Measurements from ENCODE around the gene HECA.
"Not testable (repeated sequence)": the region's sequence is repeated elsewhere in the genome, so short reads cannot be mapped to it uniquely, and the experiment has no call there.

HECA gene

DNA sequence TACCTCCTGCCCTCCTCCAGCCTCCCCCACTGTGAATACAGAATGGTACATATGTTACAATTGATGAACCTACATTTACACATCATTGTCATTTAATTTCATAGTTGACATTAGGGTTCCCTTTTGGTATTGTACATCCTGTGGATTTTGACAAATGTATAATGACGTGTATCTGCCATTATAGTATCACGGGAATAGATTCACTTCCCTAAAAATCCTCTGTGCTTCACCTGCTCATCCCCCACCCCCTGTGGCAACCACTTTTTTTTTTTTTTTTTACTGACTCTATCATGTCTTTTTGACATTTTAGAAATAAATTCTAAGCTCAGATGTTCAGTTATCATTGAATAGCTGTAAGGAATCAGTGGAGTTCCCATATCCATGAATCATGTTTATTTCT lies 30.4 kb downstream of the HECA start:
- DNase-seq = no peak

DNA sequence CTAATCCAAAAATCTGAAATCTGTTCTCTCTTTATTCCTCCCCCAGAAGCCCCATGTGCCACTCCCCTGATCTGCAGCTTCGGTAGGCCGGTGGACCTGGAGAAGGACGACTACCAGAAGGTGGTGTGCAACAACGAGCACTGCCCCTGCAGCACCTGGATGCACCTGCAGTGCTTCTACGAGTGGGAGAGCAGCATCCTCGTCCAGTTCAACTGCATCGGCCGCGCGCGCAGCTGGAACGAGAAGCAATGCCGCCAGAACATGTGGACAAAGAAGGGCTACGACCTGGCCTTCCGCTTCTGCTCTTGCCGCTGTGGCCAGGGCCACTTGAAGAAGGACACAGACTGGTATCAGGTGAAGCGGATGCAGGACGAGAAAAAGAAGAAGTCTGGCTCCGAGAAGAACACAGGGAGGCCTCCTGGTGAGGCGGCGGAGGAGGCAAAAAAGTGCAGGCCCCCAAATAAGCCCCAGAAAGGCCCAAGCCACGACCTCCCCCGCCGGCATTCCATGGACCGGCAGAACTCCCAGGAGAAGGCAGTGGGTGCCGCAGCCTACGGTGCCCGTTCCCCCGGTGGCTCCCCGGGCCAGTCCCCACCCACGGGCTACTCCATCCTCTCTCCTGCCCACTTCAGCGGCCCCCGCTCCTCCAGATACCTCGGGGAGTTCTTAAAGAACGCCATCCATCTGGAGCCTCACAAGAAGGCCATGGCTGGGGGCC lies 31.5 kb downstream of the HECA start:
- no peak for DNase-seq

GRCh38 chr6:139166956-139167313 lies 32.1 kb downstream of the HECA start:
- no peak for DNase-seq

- no peak for DNase-seq
Measured at GRCh38 chr6:139172151-139172550, 37.3 kb downstream of the HECA start.

DNA sequence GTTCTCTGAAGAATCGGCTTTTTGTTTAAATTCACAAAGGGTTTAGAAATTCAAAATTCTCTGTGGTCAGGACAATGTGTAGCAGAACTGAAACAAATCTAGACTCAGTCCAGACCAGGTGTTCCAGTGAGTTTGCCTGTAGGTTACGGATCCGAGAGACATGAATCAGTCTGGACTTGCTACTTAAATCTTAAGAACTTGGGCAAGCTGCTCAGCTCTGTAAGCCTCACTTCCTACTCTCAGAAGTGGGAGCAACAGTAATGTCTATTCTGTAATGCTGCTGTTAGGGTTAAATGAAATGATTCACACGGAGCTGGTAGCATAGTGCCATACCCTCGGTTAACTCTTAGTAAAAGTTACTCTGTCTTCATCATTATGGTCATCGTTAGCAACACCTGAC lies 37.7 kb downstream of the HECA start:
- DNase-seq = peak; percentile 40

GRCh38 chr6:139173172-139173571 lies 38.3 kb downstream of the HECA start:
- DNase-seq = peak; percentile 71

- DNase-seq = peak; percentile 56
Measured at GRCh38 chr6:139173822-139174221, 38.9 kb downstream of the HECA start.

DNA sequence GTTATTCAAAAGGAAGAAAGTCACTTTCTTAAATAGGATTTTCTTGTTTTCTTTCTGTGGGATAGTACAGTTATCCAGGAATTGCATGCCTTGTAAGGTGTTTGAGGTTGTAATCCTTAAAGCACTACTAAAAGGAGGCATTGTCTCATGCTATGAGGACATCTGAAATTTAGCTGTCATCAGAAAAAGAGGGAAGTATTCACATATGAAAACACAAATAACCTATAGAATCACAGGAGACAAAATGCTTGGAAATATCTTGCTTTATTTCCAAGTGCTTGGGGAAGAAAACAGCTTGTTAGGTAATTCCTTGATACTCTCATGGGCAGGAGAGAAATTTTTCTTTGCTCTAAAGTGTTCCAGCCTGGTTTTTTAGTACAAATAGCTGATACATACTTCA lies 40.1 kb downstream of the HECA start:
- DNase-seq = no peak

DNA sequence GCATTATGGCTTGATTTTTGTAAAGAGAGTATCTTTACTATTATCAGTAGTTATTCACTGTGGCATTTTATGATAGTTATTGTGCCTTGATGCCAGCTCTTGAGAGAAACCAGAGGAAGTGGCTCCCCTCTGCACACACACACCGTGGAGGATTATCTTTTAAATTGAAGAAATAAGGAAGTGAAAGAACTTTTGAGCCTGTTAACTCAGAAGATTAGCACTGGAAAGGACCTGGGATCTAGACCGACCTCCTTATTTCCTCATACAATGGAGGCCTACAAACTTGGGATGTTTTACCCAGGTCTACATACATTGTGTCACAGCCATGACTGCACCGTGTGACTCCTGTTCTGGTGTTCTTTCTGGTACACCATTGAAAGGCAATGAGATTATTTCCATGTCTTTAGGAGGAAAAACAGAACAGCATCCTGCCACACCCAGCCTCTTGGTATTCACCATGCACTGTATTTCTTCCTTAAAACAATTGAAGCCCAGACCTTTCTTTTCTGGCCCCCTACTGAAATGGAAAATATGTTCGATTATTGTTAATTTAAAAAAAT lies 40.6 kb downstream of the HECA start:
- DNase-seq = no peak

- DNase-seq = no peak
Measured at GRCh38 chr6:139181236-139181635, 46.4 kb downstream of the HECA start.

GRCh38 chr6:139184047-139184446 lies 49.2 kb downstream of the HECA start:
- DNase-seq = no peak

- DNase-seq = peak; percentile 70
Measured at GRCh38 chr6:139184459-139184858, 49.6 kb downstream of the HECA start.

- peak; percentile 71 for DNase-seq
Measured at GRCh38 chr6:139186242-139186641, 51.4 kb downstream of the HECA start.

GRCh38 chr6:139186692-139187091 lies 51.8 kb downstream of the HECA start:
- DNase-seq = no peak

- DNase-seq = peak; percentile 37
Measured at GRCh38 chr6:139187489-139187888, 52.6 kb downstream of the HECA start.

GRCh38 chr6:139189665-139190064 lies 54.8 kb downstream of the HECA start:
- DNase-seq = no peak

DNA sequence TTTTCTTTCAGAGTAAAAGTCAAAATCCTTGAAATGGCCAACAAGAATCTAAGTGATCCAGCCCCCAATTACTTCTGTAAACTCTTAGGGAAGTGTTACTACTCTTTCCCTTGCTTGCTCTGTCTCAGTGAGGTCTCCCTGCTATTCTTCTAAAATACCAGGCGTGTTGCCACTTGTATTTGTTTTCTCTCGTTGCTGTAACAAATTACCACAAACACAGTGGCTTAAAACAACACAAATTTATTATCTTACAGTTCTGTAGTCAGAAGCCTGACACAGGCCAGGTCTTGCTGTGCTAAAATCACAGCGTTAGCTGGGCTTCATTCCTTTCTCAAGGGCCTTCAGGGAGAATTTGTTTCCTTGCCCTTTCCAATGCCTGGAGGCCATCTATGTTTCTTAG lies 59.9 kb downstream of the HECA start:
- DNase-seq = no peak

GRCh38 chr6:139198529-139199288 lies 63.8 kb downstream of the HECA start:
- DNase-seq = no peak

GRCh38 chr6:139201378-139201777 lies 66.5 kb downstream of the HECA start:
- DNase-seq = no peak

- DNase-seq = no peak
Measured at GRCh38 chr6:139204978-139205377, 70.1 kb downstream of the HECA start.

- no peak for DNase-seq
Measured at GRCh38 chr6:139205843-139206242, 71.0 kb downstream of the HECA start.

DNA sequence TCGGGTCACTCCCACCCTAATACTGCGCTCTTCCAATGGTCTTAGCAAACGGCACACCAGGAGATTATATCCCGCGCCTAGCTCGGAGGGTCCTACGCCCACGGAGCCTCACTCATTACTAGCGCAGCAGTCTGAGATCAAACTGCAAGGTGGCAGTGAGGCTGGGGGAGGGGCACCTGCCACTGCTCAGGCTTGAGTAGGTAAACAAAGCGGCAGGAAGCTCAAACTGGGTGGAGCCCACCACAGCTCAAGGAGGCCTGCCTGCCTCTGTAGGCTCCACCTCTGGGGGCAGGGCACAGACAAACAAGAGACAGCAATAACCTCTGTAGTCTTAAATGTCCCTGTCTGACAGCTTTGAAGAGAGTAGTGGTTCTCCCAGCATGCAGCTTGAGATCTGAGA lies 75.9 kb downstream of the HECA start:
- not testable (repeated sequence) for DNase-seq

DNA sequence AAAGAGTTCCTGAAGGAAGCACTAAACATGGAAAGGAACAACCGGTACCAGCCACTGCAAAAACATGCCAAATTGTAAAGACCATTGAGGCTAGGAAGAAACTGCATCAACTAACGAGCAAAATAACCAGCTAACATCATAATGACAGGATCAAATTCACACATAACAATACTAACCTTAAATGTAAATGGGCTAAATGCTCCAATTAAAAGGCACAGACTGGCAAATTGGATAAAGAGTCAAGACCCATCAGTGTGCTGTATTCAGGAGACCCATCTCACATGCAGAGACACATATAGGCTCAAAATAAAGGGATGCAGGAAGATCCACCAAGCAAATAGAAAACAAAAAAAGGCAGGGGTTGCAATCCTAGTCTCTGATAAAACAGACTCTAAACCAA lies 77.6 kb downstream of the HECA start:
- DNase-seq = not testable (repeated sequence)

DNA sequence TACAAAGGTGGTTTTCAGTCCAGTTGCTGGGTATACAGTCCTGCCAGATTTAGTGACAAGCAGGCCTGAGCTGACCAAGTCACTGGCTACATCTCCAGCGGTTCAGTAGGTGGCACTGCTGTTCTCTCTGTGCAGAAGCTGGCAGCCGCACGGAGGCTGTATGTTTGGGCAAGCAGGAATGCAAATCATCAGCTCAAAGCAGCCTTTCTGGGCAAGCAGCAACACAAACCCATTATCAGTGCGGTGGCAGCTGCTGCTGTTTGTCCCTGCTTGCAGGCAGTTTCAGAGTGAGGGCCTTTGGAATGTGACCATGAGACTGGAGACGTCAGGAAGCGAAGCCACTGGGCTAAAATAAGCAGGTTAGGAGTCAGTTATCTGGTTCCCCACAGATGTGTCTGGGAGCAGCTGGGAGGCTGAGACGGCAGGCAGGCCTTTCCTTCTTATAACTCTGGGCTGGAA lies 84.4 kb downstream of the HECA start:
- peak; percentile 84 for DNase-seq

All from activated CD4-positive, alpha-beta T cell treated with anti-CD3 and anti-CD28 coated beads, Interleukin-10, Interleukin-2, amounts not matched to agents 100 ng/mL and 50 ng/mL, durations not matched to agents 16 hours and 8 hours (primary cell).